ENCODE measurements around the gene IL20RB.

IL20RB gene

DNA sequence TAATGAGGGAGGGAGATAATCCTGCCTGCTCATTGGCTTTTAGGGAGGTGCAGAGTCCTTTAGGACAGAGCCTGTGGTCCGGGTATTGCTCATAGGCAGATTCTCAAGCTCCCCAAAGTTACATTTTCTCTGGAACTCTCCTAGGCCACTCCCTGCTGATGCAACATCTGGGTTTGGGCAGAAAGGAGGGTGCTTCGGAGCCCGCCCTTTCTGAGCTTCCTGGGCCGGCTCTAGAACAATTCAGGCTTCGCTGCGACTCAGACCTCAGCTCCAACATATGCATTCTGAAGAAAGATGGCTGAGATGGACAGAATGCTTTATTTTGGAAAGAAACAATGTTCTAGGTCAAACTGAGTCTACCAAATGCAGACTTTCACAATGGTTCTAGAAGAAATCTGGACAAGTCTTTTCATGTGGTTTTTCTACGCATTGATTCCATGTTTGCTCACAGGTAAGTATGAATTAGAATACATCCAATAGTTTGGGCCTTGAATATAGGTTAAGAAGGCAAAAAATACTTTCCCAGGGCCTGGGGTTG is at the start of gene IL20RB:
Gene IL20RB (plus strand): TSS at position 233 of the 538 bp plus-strand sequence. CDS start 131 bp downstream, at position 364.
- TF ChIP-seq CTCF (IDR thresholded peaks at IDR 0.05; ENCODE audit: insufficient read depth, low read depth, low read length, missing control alignments) = no peak
- DNase-seq (ENCODE audit: low read depth) = no peak
- H3K4me3 ChIP-seq (ENCODE audit: low read depth, low read length) = no peak within 1 kb of the TSS

- no peak for DNase-seq (ENCODE audit: low read depth)
- no peak for TF ChIP-seq CTCF (IDR thresholded peaks at IDR 0.05; ENCODE audit: insufficient read depth, low read depth, low read length, missing control alignments)
- no peak overlapping the region for H3K4me3 ChIP-seq (ENCODE audit: low read depth, low read length)
Measured at GRCh38 chr3:136908297-136908696, 49.5 kb upstream of the IL20RB start.

DNA sequence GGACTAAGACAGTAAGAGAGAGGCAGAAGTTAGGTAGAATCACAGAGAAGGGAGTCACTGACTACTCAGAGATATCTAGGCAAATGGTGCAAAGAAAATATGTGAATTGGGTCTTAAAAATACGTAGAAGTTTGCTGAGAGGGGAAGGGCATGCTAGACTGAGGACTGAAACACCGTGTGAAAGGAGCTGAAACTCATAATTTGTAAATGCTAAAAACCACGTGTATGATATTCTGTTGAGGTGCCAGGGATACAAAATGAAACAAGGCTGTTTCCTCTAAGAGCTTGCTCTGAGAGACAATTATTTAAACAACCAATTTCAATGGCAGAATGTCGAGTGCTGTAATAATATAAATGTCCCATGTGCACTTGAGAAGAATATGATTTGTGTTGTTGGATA is 48.6 kb upstream of the IL20RB start:
- no peak for TF ChIP-seq CTCF (IDR thresholded peaks at IDR 0.05; ENCODE audit: insufficient read depth, low read depth, low read length, missing control alignments)
- no peak overlapping the region for H3K4me3 ChIP-seq (ENCODE audit: low read depth, low read length)
- DNase-seq (ENCODE audit: low read depth) = no peak

GRCh38 chr3:136910697-136911096 is 47.1 kb upstream of the IL20RB start:
- TF ChIP-seq CTCF (IDR thresholded peaks at IDR 0.05; ENCODE audit: insufficient read depth, low read depth, low read length, missing control alignments) = no peak
- no peak for DNase-seq (ENCODE audit: low read depth)
- H3K4me3 ChIP-seq (ENCODE audit: low read depth, low read length) = no peak overlapping the region

DNA sequence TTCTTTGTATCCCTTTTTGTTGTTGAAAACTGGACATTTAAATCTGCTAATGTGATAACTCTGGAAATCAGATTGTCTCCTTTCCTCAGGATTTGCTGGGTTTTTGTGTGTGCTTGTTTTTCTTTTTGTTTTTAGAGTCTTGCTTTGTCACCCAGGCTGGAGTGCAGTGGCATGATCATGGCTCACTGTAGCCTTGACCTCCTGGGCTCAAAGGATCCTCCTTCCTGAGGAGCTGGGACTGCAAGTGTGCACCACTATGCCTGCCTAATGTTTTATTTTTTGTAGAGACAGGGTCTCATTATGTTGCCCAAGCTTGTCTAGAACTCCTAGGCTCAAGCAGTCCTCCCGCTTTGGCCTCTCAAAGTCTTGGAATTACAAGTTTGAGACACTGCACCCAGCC is 44.6 kb upstream of the IL20RB start:
- H3K4me3 ChIP-seq (ENCODE audit: low read depth, low read length) = no peak overlapping the region
- TF ChIP-seq CTCF (IDR thresholded peaks at IDR 0.05; ENCODE audit: insufficient read depth, low read depth, low read length, missing control alignments) = no peak
- no peak for DNase-seq (ENCODE audit: low read depth)

DNA sequence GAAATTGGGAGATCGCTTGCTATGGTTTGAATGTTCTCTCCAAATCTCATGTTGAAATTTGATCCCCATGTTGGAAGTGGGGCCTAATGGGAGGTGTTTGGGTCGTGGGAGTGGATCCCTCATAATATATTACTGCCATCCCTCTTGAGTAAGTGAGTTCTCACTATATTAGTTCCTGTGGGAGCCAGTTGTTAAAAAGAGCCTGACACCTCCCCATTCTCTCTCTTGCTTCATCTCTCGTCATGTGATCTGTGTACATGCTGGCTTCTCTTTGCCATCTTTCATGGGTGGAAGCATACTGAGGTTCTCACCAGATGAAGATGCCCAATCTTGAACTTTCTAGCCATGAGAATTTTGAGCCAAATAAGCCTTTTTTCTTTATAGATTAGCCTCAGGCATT is 43.0 kb upstream of the IL20RB start:
- H3K4me3 ChIP-seq (ENCODE audit: low read depth, low read length) = no peak overlapping the region
- DNase-seq (ENCODE audit: low read depth) = no peak
- no peak for TF ChIP-seq CTCF (IDR thresholded peaks at IDR 0.05; ENCODE audit: insufficient read depth, low read depth, low read length, missing control alignments)

DNA sequence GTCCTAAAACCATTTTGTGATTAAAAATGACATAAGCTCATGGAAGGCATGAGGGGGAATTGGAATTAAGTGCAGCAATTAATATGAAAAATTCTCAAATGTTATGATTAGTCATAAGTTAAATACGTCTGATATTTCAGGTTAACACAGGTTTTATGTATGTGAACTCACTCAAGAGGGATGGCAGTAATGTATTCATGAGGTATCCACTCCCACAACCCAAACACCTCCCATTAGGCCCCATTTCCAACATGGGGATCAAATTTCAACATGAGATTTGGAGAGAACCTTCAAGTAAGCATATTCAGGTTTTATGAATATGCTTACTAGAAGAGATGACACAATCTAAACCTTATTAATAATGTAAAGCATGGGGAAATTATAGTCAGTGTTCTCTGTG is 41.6 kb upstream of the IL20RB start:
- no peak for TF ChIP-seq CTCF (IDR thresholded peaks at IDR 0.05; ENCODE audit: insufficient read depth, low read depth, low read length, missing control alignments)
- DNase-seq (ENCODE audit: low read depth) = no peak

More for the DNA sequence above, 41.6 kb upstream of the IL20RB start:
- no peak overlapping the region for H3K4me3 ChIP-seq (ENCODE audit: low read depth, low read length)

Measured in GM12865 (cell line).